H1 (cell line): Measurements from ENCODE around the gene AGAP3. TPM values are rescaled to one million over a fixed set of nuclear protein-coding genes. Genes with fewer than 3 reads are reported as not detected.

Experiments used
- SAP30 ChIP-seq: fragments of 300-600 bp; sonication (generic); IDR thresholded peaks from 2 replicates; pipeline ENCODE4 v1.7.1; 2012; ENCODE audit warnings: low read length, moderate library complexity, mild to moderate bottlenecking, inconsistent platforms; ENCODE audit not compliant: insufficient read depth, insufficient replicate concordance
- SRF ChIP-seq: IDR thresholded peaks from 2 replicates; pipeline ENCODE4 v1.6.1; 2011; ENCODE audit warnings: mild to moderate bottlenecking, low read depth, low read length, moderate library complexity
- SUZ12 ChIP-seq: fragments of 200-600 bp; sonication (generic); IDR thresholded peaks from 2 replicates; pipeline ENCODE4 v1.6.1; 2012; ENCODE audit warnings: mild to moderate bottlenecking, inconsistent platforms, low read length, moderate library complexity, mixed read lengths
- polyA plus RNA-seq, 7 experiments: library from polyadenylated mRNA; depleted of rRNA in 3 of 7; stranded (reverse) in 5 of 7; unstranded in 2 of 7; fragments of >200 nt in 5 of 7; fragments of 200-250 nt in 2 of 7; gene quantifications; 1 replicate in 5 of 7; 2 replicates in 1 of 7; 4 replicates in 1 of 7; pipeline versions ENCODE4 v1.2.1 to v1.2.3, GENCODE V29; 2011 to 2013; ENCODE audit warnings: missing spikeins in 2 of 7, mixed read lengths in 2 of 7
- total RNA-seq: library from RNA; stranded (reverse); fragmentation: NEBNext Ultra II Directional; extraction: Animal tissue kit (Norgen Biotek cat#: 25700); gene quantifications from 2 replicates; pipeline ENCODE4 v1.2.1, GENCODE V29; 2021

The AGAP3 gene
- total and polyA plus RNA-seq, 2 of the 8 experiments (the other 6 are each of a cell fraction or from before 2014, with no cell fraction given), result 66.4 to 120 TPM

GRCh38 chr7:151110236-151110940, 24.1 kb downstream of the AGAP3 start (continued):
- TF ChIP-seq SUZ12 (no peak), SRF (no peak), SAP30 (no peak)
